SU-DHL-6 (cell line): ENCODE measurements around the gene SHISA5.

Experiments
- CTCF ChIP-seq: fragments of 200-600 bp; sonication (generic); IDR thresholded peaks from one replicate; pipeline ENCODE4 v1.5.1; 2017; ENCODE audit warnings: antibody characterized with exemption, mild to moderate bottlenecking, low read length, moderate library complexity; ENCODE audit not compliant: insufficient read depth, poor library complexity, severe bottlenecking
- EZH2phosphoT487 ChIP-seq: fragments of 200-600 bp; sonication (generic), shearing (Covaris generic); conservative IDR thresholded peaks from 2 replicates; pipeline ENCODE4 v1.6.1; 2018; ENCODE audit warnings: mild to moderate bottlenecking, antibody characterized with exemption, low read length, moderate library complexity, mixed read lengths

- TF ChIP-seq CTCF (no peak), EZH2phosphoT487 (no peak)
These were observed 1.2 kb upstream of the SHISA5 start for GRCh38 chr3:48505146-48505545.
